Keratinocyte (primary cell): Measurements from ENCODE around the gene TNPO3. TPM values are rescaled to one million over a fixed set of nuclear protein-coding genes. Genes with fewer than 3 reads are reported as not detected.

Experiments
- DNase-seq: peaks from one replicate; pipeline ENCODE4 v3.0.0-alpha.2; 2011; ENCODE audit warnings: low read depth, missing footprints, low spot score
- FAIRE-seq: peaks from 2 replicates; lab custom pipeline; 2011; peaks lifted over from hg19 to GRCh38; lab: Jason Lieb, UNC
- H2AFZ ChIP-seq: 2 replicates; pipeline ENCODE4 v1.6.0; 2012; ENCODE audit warnings: low read length, control low read depth, inconsistent platforms; ENCODE audit not compliant: control insufficient read depth
- H3K27ac ChIP-seq: 2 replicates; pipeline ENCODE4 v1.5.1; 2011; ENCODE audit warnings: low read length; ENCODE audit not compliant: control insufficient read depth, insufficient read depth
- H3K27me3 ChIP-seq: 3 replicates; pipeline ENCODE4 v1.6.0; 2011; ENCODE audit warnings: low read length; ENCODE audit not compliant: control insufficient read depth, insufficient read depth; ENCODE audit errors: extremely low read depth
- H3K36me3 ChIP-seq, 2 experiments: 2 replicates in 1 of 2; 3 replicates in 1 of 2; pipeline ENCODE4 v1.5.1; 2011; ENCODE audit warnings: low read length in 2 of 2, mild to moderate bottlenecking in 1 of 2; ENCODE audit not compliant: control insufficient read depth in 2 of 2, insufficient read depth in 2 of 2; ENCODE audit errors: extremely low read depth in 1 of 2
- H3K4me1 ChIP-seq: 3 replicates; pipeline ENCODE4 v1.5.1; 2011; ENCODE audit warnings: low read length; ENCODE audit not compliant: control insufficient read depth, insufficient read depth; ENCODE audit errors: extremely low read depth
- H3K4me2 ChIP-seq: 3 replicates; pipeline ENCODE4 v1.6.0; 2011; ENCODE audit warnings: low read depth, low read length; ENCODE audit not compliant: control insufficient read depth, insufficient read depth; ENCODE audit errors: extremely low read depth
- H3K4me3 ChIP-seq, 3 experiments: fragments of 200-600 bp in 1 of 3; sonication (generic) in 1 of 3; 2 replicates in 2 of 3; 3 replicates in 1 of 3; pipeline ENCODE4 v1.5.1; 2011 to 2016; ENCODE audit warnings: low read length in 3 of 3, mild to moderate bottlenecking in 3 of 3, control low read depth in 2 of 3, inconsistent platforms in 1 of 3, low read depth in 1 of 3, mixed read lengths in 1 of 3, mixed run types in 1 of 3, moderate library complexity in 1 of 3; ENCODE audit not compliant: control insufficient read depth in 2 of 3, insufficient read depth in 2 of 3; ENCODE audit errors: extremely low read depth in 1 of 3
- H3K79me2 ChIP-seq: 2 replicates; pipeline ENCODE4 v1.6.0; 2012; ENCODE audit warnings: low read length; ENCODE audit not compliant: control insufficient read depth, insufficient read depth
- H3K9ac ChIP-seq: 3 replicates; pipeline ENCODE4 v1.6.0; 2011; ENCODE audit warnings: low read length; ENCODE audit not compliant: control insufficient read depth, insufficient read depth; ENCODE audit errors: extremely low read depth
- H3K9me1 ChIP-seq: 3 replicates; pipeline ENCODE4 v1.6.0; 2011; ENCODE audit warnings: low read length; ENCODE audit not compliant: control insufficient read depth, insufficient read depth; ENCODE audit errors: extremely low read depth
- H3K9me3 ChIP-seq: 2 replicates; pipeline ENCODE4 v1.5.1; 2012; ENCODE audit warnings: low read depth, low read length; ENCODE audit not compliant: control insufficient read depth
- H4K20me1 ChIP-seq: 3 replicates; pipeline ENCODE4 v1.6.0; 2011; ENCODE audit warnings: low read length; ENCODE audit not compliant: control insufficient read depth, insufficient read depth; ENCODE audit errors: extremely low read depth
- CTCF ChIP-seq, 3 experiments: IDR thresholded peaks in 1 of 3; conservative IDR thresholded peaks in 1 of 3; optimal IDR thresholded peaks in 1 of 3; 2 replicates in 2 of 3; 3 replicates in 1 of 3; pipeline versions ENCODE3 to v1.5.1; 2011; ENCODE audit warnings: low read length in 3 of 3, mild to moderate bottlenecking in 3 of 3, moderate library complexity in 2 of 3, control low read depth in 1 of 3, inconsistent platforms in 1 of 3; ENCODE audit not compliant: insufficient read depth in 2 of 3; ENCODE audit errors: extremely low read depth in 1 of 3
- EZH2 ChIP-seq: IDR thresholded peaks from one replicate; pipeline ENCODE4 v1.6.1; 2012; ENCODE audit warnings: inconsistent platforms, mild to moderate bottlenecking, low read length, moderate library complexity
- dilution Hi-C: fragments of 300-500 bp; cut with MboI; formaldehyde crosslinking; loops from one replicate; pipeline ENCODE4 v1.7.0; 2020; ENCODE audit warnings: low sequenced_read_pairs; ENCODE audit not compliant: extremely low pct_ligation_motif_present
- polyA plus RNA-seq, 5 experiments: library from polyadenylated mRNA; depleted of rRNA in 3 of 5; stranded (reverse) in 3 of 5; stranded (forward) in 1 of 5; unstranded in 1 of 5; fragments of >200 nt; gene quantifications; 1 replicate in 1 of 5; 2 replicates in 3 of 5; 3 replicates in 1 of 5; pipeline versions ENCODE4 v1.2.1 to v1.2.3, GENCODE V29; 2011 to 2012; ENCODE audit warnings: missing spikeins in 2 of 5, low read depth in 1 of 5, low replicate concordance in 1 of 5

The TNPO3 gene
- polyA plus RNA-seq, 1 donor (not counting 4 experiments of a cell fraction or from before 2014, with no cell fraction given), result 35.1 TPM

GRCh38 chr7:129008645-129009414, 46.1 kb downstream of the TNPO3 start:
- dilution Hi-C loops, result no loop called here
- no peak overlapping the region for H3K27ac ChIP-seq
- no peak for DNase-seq
- H2AFZ ChIP-seq, result no peak overlapping the region
- H3K27me3 ChIP-seq, result no peaks in the 10 kb centered on the region
- no peak overlapping the region for H3K4me2 ChIP-seq
- no peak for TF ChIP-seq CTCF (optimal IDR thresholded peaks at IDR 0.05 in 1 of 3, IDR thresholded peaks at IDR 0.05 in 1 of 3, conservative IDR thresholded peaks at IDR 0.05 in 1 of 3; ENCODE audit: extremely low read depth in 1 of 3, insufficient read depth in 2 of 3, low read length in 3 of 3)
- H3K9ac ChIP-seq, result no peak overlapping the region
- FAIRE-seq, result no peak
- peaks cover 16% of the 10 kb centered on the region for H3K79me2 ChIP-seq
- H3K9me3 ChIP-seq, result no peaks in the 10 kb centered on the region
- no peaks in the 10 kb centered on the region for H3K4me1 ChIP-seq
- peaks cover 8% of the 10 kb centered on the region in 2 experiments for H3K36me3 ChIP-seq
- no peaks in the 10 kb centered on the region for H3K9me1 ChIP-seq
- H3K4me3 ChIP-seq, result no peak overlapping the region
- no peaks in the 10 kb centered on the region for H4K20me1 ChIP-seq

- Histone ChIP-seq H3K27ac (no peak overlapping the region), H3K27me3 (no peaks in the 10 kb centered on the region), H3K4me1 (no peaks in the 10 kb centered on the region), H2AFZ (no peak overlapping the region), H3K9me1 (no peaks in the 10 kb centered on the region), H3K4me3 (no peak overlapping the region), H4K20me1 (no peaks in the 10 kb centered on the region), H3K9ac (no peak overlapping the region), H3K4me2 (no peak overlapping the region), H3K36me3 (peaks cover 4 to 7% of the 10 kb centered on the region in 2 experiments), H3K9me3 (no peaks in the 10 kb centered on the region), H3K79me2 (peaks cover 10% of the 10 kb centered on the region)
- FAIRE-seq (no peak), DNase-seq (no peak)
- dilution Hi-C loops, result no loop called here
- TF ChIP-seq EZH2 (no peak), CTCF (optimal IDR thresholded peaks at IDR 0.05 in 1 of 3, IDR thresholded peaks at IDR 0.05 in 1 of 3, conservative IDR thresholded peaks at IDR 0.05 in 1 of 3; ENCODE audit: extremely low read depth in 1 of 3, insufficient read depth in 2 of 3, low read length in 3 of 3) (no peak)
These were observed 47.3 kb downstream of the TNPO3 start for GRCh38 chr7:129007572-129007971.
